HCT116 (cell line): ENCODE results near the gene MID1IP1. TPM values are rescaled to one million over a fixed set of nuclear protein-coding genes. Genes with fewer than 3 reads are reported as not detected.

Source experiments
- ATAC-seq: fragments of 200-7000 bp; cut with Tn5 transposase; 2 replicates; pipeline ENCODE4 v1.9.1; 2020; ENCODE audit warnings: mild to moderate bottlenecking, moderate library complexity
- BruUV-seq: library from RNA; stranded (reverse); fragments of 400-500 nt; replicated peaks from 2 replicates; lab custom pipeline; 2021; lab: Mats Ljungman, UMichigan
- CTCF ChIA-PET: fragments of 300-600 bp; sonication (Branson Sonifier 250); formaldehyde crosslinking; loops from one replicate; lab custom pipeline; 2021; ENCODE audit warnings: antibody characterized with exemption; lab: Charles Lee
- POLR2A ChIA-PET: fragments of 300-600, 350-600 bp; sonication (Branson Sonifier 250); formaldehyde crosslinking; loops from one replicate; lab custom pipeline; 2021; ENCODE audit warnings: antibody characterized with exemption; lab: Charles Lee
- RAD21 ChIA-PET, 2 experiments: fragments of 300-600 bp; sonication (Branson Sonifier 250); formaldehyde crosslinking; loops; one replicate each; lab custom pipeline; 2023; ENCODE audit warnings: low total read pairs in 2 of 2; ENCODE audit not compliant: uncharacterized antibody in 2 of 2, unreplicated experiment in 2 of 2, low non-redundant PET in 1 of 2; lab: Charles Lee
- DNase-seq: peaks from one replicate; pipeline ENCODE4 v3.0.0-alpha.2; 2010; ENCODE audit warnings: low read depth, low spot score
- H2AFZ ChIP-seq: fragments of 200-600 bp; shearing (Covaris generic), sonication (generic); 2 replicates; pipeline ENCODE4 v1.6.1; 2017; ENCODE audit warnings: low read depth, mixed run types, mixed read lengths, antibody characterized with exemption, low read length; ENCODE audit not compliant: poor library complexity, severe bottlenecking
- H3K27ac ChIP-seq: 2 replicates; pipeline ENCODE4 v1.5.1; 2012; ENCODE audit warnings: low read depth, low read length
- H3K27me3 ChIP-seq: fragments of 200-600 bp; sonication (generic); 2 replicates; pipeline ENCODE4 v1.6.1; 2016; ENCODE audit warnings: mixed run types, low read length, mixed read lengths; ENCODE audit not compliant: insufficient read depth
- H3K36me3 ChIP-seq, 2 experiments: fragments of 200-500 bp in 1 of 2; fragments of 200-600 bp in 1 of 2; sonication (Bioruptor generic) in 1 of 2; sonication (generic) in 1 of 2; 2 replicates each; pipeline versions ENCODE4 v1.5.1 to v1.6.1; 2014 to 2016; ENCODE audit warnings: low read length in 2 of 2, inconsistent platforms in 1 of 2, mixed read lengths in 1 of 2, mixed run types in 1 of 2; ENCODE audit not compliant: insufficient read depth in 2 of 2, control insufficient read depth in 1 of 2
- H3K4me1 ChIP-seq, 2 experiments: fragments of 200-600 bp in 1 of 2; sonication (generic) in 1 of 2; 2 replicates each; pipeline versions ENCODE4 v1.5.1 to v1.6.1; 2012 to 2017; ENCODE audit warnings: low read length in 2 of 2, inconsistent platforms in 1 of 2, mild to moderate bottlenecking in 1 of 2, mixed read lengths in 1 of 2, mixed run types in 1 of 2, moderate library complexity in 1 of 2; ENCODE audit not compliant: insufficient read depth in 2 of 2, control insufficient read depth in 1 of 2
- H3K4me2 ChIP-seq: fragments of 200-600 bp; sonication (generic); 2 replicates; pipeline ENCODE4 v1.6.1; 2017; ENCODE audit warnings: mixed run types, low read length, mixed read lengths
- H3K4me3 ChIP-seq, 2 experiments: fragments of 200-600 bp in 1 of 2; sonication (generic) in 1 of 2; replicated peaks in 1 of 2; 2 replicates each; pipeline ENCODE4 v1.5.1; 2011 to 2016; ENCODE audit warnings: low read length in 2 of 2, control low read depth in 1 of 2, low read depth in 1 of 2, mild to moderate bottlenecking in 1 of 2, mixed read lengths in 1 of 2, mixed run types in 1 of 2
- H3K79me2 ChIP-seq: fragments of 200-600 bp; sonication (generic); 2 replicates; pipeline ENCODE4 v1.6.1; 2017; ENCODE audit warnings: mild to moderate bottlenecking, mixed run types, low read length, moderate library complexity, mixed read lengths; ENCODE audit not compliant: insufficient read depth
- H3K9ac ChIP-seq: fragments of 200-600 bp; sonication (generic); 2 replicates; pipeline ENCODE4 v1.6.1; 2016; ENCODE audit warnings: low read length, mixed read lengths
- H3K9me2 ChIP-seq: fragments of 200-600 bp; sonication (generic), shearing (Covaris generic); 2 replicates; pipeline ENCODE4 v1.6.1; 2017; ENCODE audit warnings: mixed run types, mild to moderate bottlenecking, moderate library complexity; ENCODE audit not compliant: insufficient read depth
- H3K9me3 ChIP-seq, 2 experiments: fragments of 200-500 bp in 1 of 2; fragments of 200-600 bp in 1 of 2; sonication (Bioruptor generic) in 1 of 2; sonication (generic) in 1 of 2; 2 replicates each; pipeline ENCODE4 v1.6.1; 2014 to 2017; ENCODE audit warnings: low read length in 2 of 2, mixed read lengths in 2 of 2, inconsistent platforms in 1 of 2, low read depth in 1 of 2, mild to moderate bottlenecking in 1 of 2, mixed run types in 1 of 2, moderate library complexity in 1 of 2; ENCODE audit not compliant: control insufficient read depth in 1 of 2, insufficient read depth in 1 of 2
- H4K20me1 ChIP-seq: fragments of 200-600 bp; sonication (generic), shearing (Covaris generic); 2 replicates; pipeline ENCODE4 v1.6.1; 2017; ENCODE audit warnings: mixed run types, mild to moderate bottlenecking, moderate library complexity; ENCODE audit not compliant: insufficient read depth
- CEBPB ChIP-seq: IDR thresholded peaks from 2 replicates; pipeline ENCODE4 v1.6.1; 2012; ENCODE audit warnings: low read depth
- ELF1 ChIP-seq: IDR thresholded peaks from 2 replicates; pipeline ENCODE4 v1.6.1; 2012; ENCODE audit warnings: low read depth, borderline replicate concordance
- EZH2phosphoT487 ChIP-seq: fragments of 200-600 bp; IDR thresholded peaks from 2 replicates; pipeline ENCODE4 v1.6.1; 2018; ENCODE audit warnings: antibody characterized with exemption, borderline replicate concordance
- FOSL1 ChIP-seq: IDR thresholded peaks from 2 replicates; pipeline ENCODE4 v1.6.1; 2012; ENCODE audit warnings: low read depth
- JUND ChIP-seq: IDR thresholded peaks from 2 replicates; pipeline ENCODE4 v1.6.1; 2012
- RAD21 ChIP-seq: IDR thresholded peaks from 2 replicates; pipeline ENCODE4 v1.6.1; 2012; ENCODE audit warnings: low read depth, mild to moderate bottlenecking
- SIN3A ChIP-seq: IDR thresholded peaks from 2 replicates; pipeline ENCODE4 v1.6.1; 2012; ENCODE audit warnings: low read depth
- SP1 ChIP-seq: IDR thresholded peaks from 2 replicates; pipeline ENCODE4 v1.6.1; 2012; ENCODE audit warnings: low read depth
- SRF ChIP-seq: IDR thresholded peaks from 2 replicates; pipeline ENCODE4 v1.6.1; 2012; ENCODE audit warnings: low read depth
- TCF7L2 ChIP-seq: IDR thresholded peaks from 2 replicates; pipeline ENCODE4 v1.7.0; 2011; ENCODE audit warnings: borderline replicate concordance, inconsistent platforms; ENCODE audit not compliant: insufficient read depth, insufficient read length; ENCODE audit errors: extremely low read depth
- YY1 ChIP-seq: IDR thresholded peaks from 2 replicates; pipeline ENCODE4 v1.6.1; 2011; ENCODE audit warnings: low read length, low read depth, moderate library complexity, mild to moderate bottlenecking; ENCODE audit not compliant: insufficient replicate concordance; ENCODE audit errors: extremely low read depth
- ZBTB33 ChIP-seq: IDR thresholded peaks from 2 replicates; pipeline ENCODE4 v1.6.1; 2011; ENCODE audit warnings: mild to moderate bottlenecking, low read length, moderate library complexity; ENCODE audit not compliant: insufficient replicate concordance; ENCODE audit errors: extremely low read depth
- ZFX ChIP-seq: fragments of 450-650 bp; IDR thresholded peaks from 2 replicates; pipeline ENCODE4 v1.6.1; 2017
- intact Hi-C: fragments of 100-400 bp; cut with micrococcal nuclease; formaldehyde crosslinking; loops from 2 replicates; pipeline ENCODE4 v1.10.0; 2022
- total RNA-seq: library from RNA; stranded (reverse); gene quantifications from one replicate; pipeline ENCODE4 v1.2.1, GENCODE V29; 2021; ENCODE audit not compliant: unreplicated experiment

The MID1IP1 gene
- total RNA-seq, 1 experiment from 2014 or later = 109 TPM

GRCh38 chrX:38817004-38817703 is 15.9 kb downstream of the MID1IP1 start:
- TF ChIP-seq SRF (no peak), ELF1 (0 out of 2 replicates have a peak, but pooled peaks have one; percentile 21)
- H3K79me2 ChIP-seq = no peaks in the 10 kb centered on the region
- peaks cover 8 to 9% of the 10 kb centered on the region in 2 experiments; a peak in 3 of 4 replicates for H3K4me1 ChIP-seq
- no peak overlapping the region for H3K4me3 ChIP-seq
- RAD21 ChIA-PET = no interaction called here
- DNase-seq (no peak), ATAC-seq (no peak; the same call in 1 of the 2 replicates)
- H3K4me2 ChIP-seq = no peak overlapping the region
- no TSS peak for BruUV-seq
- H3K9me3 ChIP-seq = no peaks in the 10 kb centered on the region
- no peaks in the 10 kb centered on the region for H3K36me3 ChIP-seq
- no peak overlapping the region for H3K27ac ChIP-seq
- POLR2A ChIA-PET = interaction anchor here (1.6 kb wide), 1 partner anchor 13 kb away, joined by 6 read pairs; no protein-coding TSS in a partner anchor
- H4K20me1 ChIP-seq = no peaks in the 10 kb centered on the region
- no peaks in the 10 kb centered on the region for H3K27me3 ChIP-seq
- H3K9ac ChIP-seq = no peak overlapping the region
- intact Hi-C loops = no loop called here
- peak overlapping the region; percentile 26 for H2AFZ ChIP-seq
- CTCF ChIA-PET = no interaction called here
- no peaks in the 10 kb centered on the region for H3K9me2 ChIP-seq

- no peak overlapping the region for H3K4me2 ChIP-seq
These were observed 17.9 kb downstream of the MID1IP1 start for GRCh38 chrX:38819163-38819562.

More at GRCh38 chrX:38819163-38819562, 17.9 kb downstream of the MID1IP1 start:
- H4K20me1 ChIP-seq = no peaks in the 10 kb centered on the region
- no peak overlapping the region for H3K9ac ChIP-seq
- H3K9me2 ChIP-seq = no peaks in the 10 kb centered on the region
- H3K9me3 ChIP-seq = no peaks in the 10 kb centered on the region
- H3K4me1 ChIP-seq = peaks cover 8 to 9% of the 10 kb centered on the region in 2 experiments; a peak in 3 of 4 replicates
- intact Hi-C loops = no loop called here
- H3K36me3 ChIP-seq = no peaks in the 10 kb centered on the region
- ChIA-PET CTCF (no interaction called here), POLR2A (no interaction called here), RAD21 (no interaction called here)
- H2AFZ ChIP-seq = no peak overlapping the region
- no TSS peak for BruUV-seq
- TF ChIP-seq RAD21 = no peak
- TF ChIP-seq SIN3A = no peak
- TF ChIP-seq TCF7L2 = no peak
- no peak for TF ChIP-seq ZFX
- no peak for TF ChIP-seq SP1
- TF ChIP-seq ZBTB33 = no peak
- TF ChIP-seq YY1 = no peak
- no peak for TF ChIP-seq EZH2phosphoT487
- TF ChIP-seq JUND = no peak
- TF ChIP-seq CEBPB = no peak
- TF ChIP-seq FOSL1 = no peak
- no peaks in the 10 kb centered on the region for H3K27me3 ChIP-seq
- no peak overlapping the region for H3K4me3 ChIP-seq
- H3K79me2 ChIP-seq = no peaks in the 10 kb centered on the region
- H3K27ac ChIP-seq = no peak overlapping the region
- DNase-seq (no peak), ATAC-seq (no peak)
